IMR-90 (cell line): ENCODE results near the gene NELL1. TPM values are rescaled to one million over a fixed set of nuclear protein-coding genes. Genes with fewer than 3 reads are reported as not detected.

Source experiments
- ATAC-seq: fragments of 200-7000 bp; cut with Tn5 transposase; 2 replicates; pipeline ENCODE4 v1.9.1; 2020; ENCODE audit warnings: low read depth, mild to moderate bottlenecking, moderate library complexity
- BruUV-seq: library from RNA; stranded (reverse); fragments of 400-500 nt; replicated peaks from 2 replicates; lab custom pipeline; 2021; lab: Mats Ljungman, UMichigan
- CTCF ChIA-PET: fragments of 300-600 bp; formaldehyde crosslinking; extraction: SDS; loops from one replicate; lab custom pipeline; 2021; ENCODE audit warnings: antibody characterized with exemption; lab: Yijun Ruan, JAX
- POLR2A ChIA-PET: fragments of 300-600 bp; sonication (Branson Sonifier 250); formaldehyde crosslinking; loops from one replicate; lab custom pipeline; 2022; ENCODE audit warnings: antibody characterized with exemption; ENCODE audit not compliant: unreplicated experiment; lab: Charles Lee
- DNase-seq: peaks from one replicate; pipeline ENCODE4 v3.0.0; 2013
- H2AFZ ChIP-seq: replicated peaks from 2 replicates; pipeline ENCODE3; 2013; ENCODE audit warnings: low read length, mild to moderate bottlenecking; ENCODE audit not compliant: poor library complexity
- H2AK5ac ChIP-seq: 2 replicates; pipeline ENCODE4 v1.6.1; 2013; ENCODE audit warnings: low read depth, low read length, inconsistent platforms
- H2AK9ac ChIP-seq: replicated peaks from 2 replicates; pipeline ENCODE3; 2013; ENCODE audit warnings: mild to moderate bottlenecking, low read depth, low read length, moderate library complexity; ENCODE audit not compliant: poor library complexity
- H2BK120ac ChIP-seq: 2 replicates; pipeline ENCODE4 v1.6.1; 2013; ENCODE audit warnings: low read depth, low read length, inconsistent platforms
- H2BK15ac ChIP-seq: 3 replicates; pipeline ENCODE4 v1.6.1; 2013; ENCODE audit warnings: low read depth, low read length, inconsistent platforms
- H2BK20ac ChIP-seq: 2 replicates; pipeline ENCODE4 v1.6.1; 2013; ENCODE audit warnings: low read depth, mild to moderate bottlenecking, inconsistent platforms, low read length, moderate library complexity
- H2BK5ac ChIP-seq: 2 replicates; pipeline ENCODE4 v1.6.1; 2013; ENCODE audit warnings: mild to moderate bottlenecking, low read depth, low read length, inconsistent platforms; ENCODE audit not compliant: poor library complexity, severe bottlenecking
- H3K14ac ChIP-seq: replicated peaks from 2 replicates; pipeline ENCODE4 v1.6.1; 2013; ENCODE audit warnings: low read depth, low read length, inconsistent platforms
- H3K18ac ChIP-seq: 2 replicates; pipeline ENCODE4 v1.6.1; 2013; ENCODE audit warnings: low read depth, low read length, control low read depth
- H3K23ac ChIP-seq: 2 replicates; pipeline ENCODE4 v1.6.1; 2013; ENCODE audit warnings: low read depth, low read length, inconsistent platforms
- H3K27ac ChIP-seq: 2 replicates; pipeline ENCODE4 v1.5.1; 2013; ENCODE audit warnings: mild to moderate bottlenecking, control low read depth, low read length; ENCODE audit not compliant: insufficient read depth
- H3K27me3 ChIP-seq: 2 replicates; pipeline ENCODE4 v1.6.1; 2013; ENCODE audit warnings: low read length; ENCODE audit not compliant: control insufficient read depth, insufficient read depth
- H3K36me3 ChIP-seq: 2 replicates; pipeline ENCODE4 v1.6.1; 2013; ENCODE audit warnings: low read length, mixed read lengths; ENCODE audit not compliant: control insufficient read depth, insufficient read depth
- H3K4ac ChIP-seq: 2 replicates; pipeline ENCODE4 v1.6.1; 2013; ENCODE audit warnings: low read depth, low read length, inconsistent platforms
- H3K4me1 ChIP-seq: 2 replicates; pipeline ENCODE4 v1.6.1; 2013; ENCODE audit warnings: low read length, mixed read lengths; ENCODE audit not compliant: control insufficient read depth, insufficient read depth
- H3K4me2 ChIP-seq: 2 replicates; pipeline ENCODE4 v1.6.1; 2013; ENCODE audit warnings: low read depth, mild to moderate bottlenecking, control low read depth, low read length, moderate library complexity
- H3K4me3 ChIP-seq: 2 replicates; pipeline ENCODE4 v1.5.1; 2013; ENCODE audit warnings: low read depth, mild to moderate bottlenecking, control low read depth, low read length, moderate library complexity; ENCODE audit not compliant: insufficient read depth
- H3K56ac ChIP-seq: 2 replicates; pipeline ENCODE4 v1.6.1; 2013; ENCODE audit warnings: low read length, inconsistent platforms; ENCODE audit not compliant: insufficient read depth; ENCODE audit errors: extremely low read depth
- H3K79me1 ChIP-seq, 2 experiments: 2 replicates each; pipeline ENCODE4 v1.6.1; 2013; ENCODE audit warnings: low read length in 2 of 2, inconsistent platforms in 1 of 2, low read depth in 1 of 2
- H3K9ac ChIP-seq: 2 replicates; pipeline ENCODE4 v1.6.1; 2013; ENCODE audit warnings: low read depth, low read length, control low read depth
- H3K9me1 ChIP-seq: 2 replicates; pipeline ENCODE4 v1.6.1; 2013; ENCODE audit warnings: low read length, inconsistent platforms; ENCODE audit not compliant: insufficient read depth
- H3K9me3 ChIP-seq: 2 replicates; pipeline ENCODE4 v1.6.1; 2013; ENCODE audit warnings: low read length; ENCODE audit not compliant: control insufficient read depth, insufficient read depth
- H4K20me1 ChIP-seq: 2 replicates; pipeline ENCODE4 v1.6.1; 2013; ENCODE audit warnings: low read length, inconsistent platforms; ENCODE audit not compliant: insufficient read depth
- H4K5ac ChIP-seq: 2 replicates; pipeline ENCODE4 v1.6.1; 2013; ENCODE audit warnings: mild to moderate bottlenecking, low read depth, low read length, control low read depth
- H4K8ac ChIP-seq, 2 experiments: 2 replicates each; pipeline ENCODE4 v1.6.1; 2013; ENCODE audit warnings: low read depth in 2 of 2, low read length in 2 of 2, control low read depth in 1 of 2, inconsistent platforms in 1 of 2
- H4K91ac ChIP-seq: 2 replicates; pipeline ENCODE4 v1.6.1; 2013; ENCODE audit warnings: low read depth, low read length, inconsistent platforms; ENCODE audit not compliant: insufficient read depth
- ELK1 ChIP-seq: fragments of 150-350 bp; IDR thresholded peaks from 2 replicates; pipeline ENCODE4 v1.6.1; 2016; ENCODE audit warnings: low read depth, mild to moderate bottlenecking, low read length, moderate library complexity, borderline replicate concordance
- FOS ChIP-seq: fragments of 150-350 bp; IDR thresholded peaks from 2 replicates; pipeline ENCODE4 v1.6.1; 2016; ENCODE audit warnings: low read depth, low read length
- RCOR1 ChIP-seq: IDR thresholded peaks from 2 replicates; pipeline ENCODE4 v1.6.1; 2012; ENCODE audit warnings: mild to moderate bottlenecking, low read length, improper control_type of control experiment; ENCODE audit not compliant: insufficient replicate concordance
- WGBS, 2 experiments: methylation state at CpG; one replicate each; pipeline versions ENCODE4 v1.1.5 to v1.1.7; 2013; ENCODE audit warnings: missing lambda C conversion rate in 2 of 2; ENCODE audit not compliant: insufficient read length in 1 of 2; ENCODE audit errors: extremely low coverage in 2 of 2; 5-methylcytosine and 5-hydroxymethylcytosine counted together
- dilution Hi-C: fragments of 300-500 bp; cut with HindIII; formaldehyde crosslinking; loops from one replicate; pipeline ENCODE4 v1.14.3; 2018; ENCODE audit warnings: low sequenced_read_pairs; ENCODE audit not compliant: unreplicated experiment
- in situ Hi-C: fragments of 300-500 bp; cut with MboI; formaldehyde crosslinking; loops from 3 replicates; pipeline ENCODE4 v1.14.3; 2019; ENCODE audit warnings: low sequenced_read_pairs, inconsistent platforms, mixed read lengths
- intact Hi-C: fragments of 100-400 bp; cut with micrococcal nuclease; formaldehyde crosslinking; loops from 2 replicates; pipeline ENCODE4 v1.10.0; 2022
- polyA plus RNA-seq, 3 experiments: library from polyadenylated mRNA; depleted of rRNA; stranded (reverse); fragments of >200 nt; gene quantifications; 2 replicates each; pipeline ENCODE4 v1.2.3, GENCODE V29; 2012; ENCODE audit warnings: low replicate concordance in 1 of 3
- total RNA-seq: library from RNA; depleted of rRNA; stranded (reverse); fragments of >200 nt; gene quantifications from 2 replicates; pipeline ENCODE4 v1.2.3, GENCODE V29; 2012
- TF ChIP-seq, protein P1 (sequence below): conservative IDR thresholded peaks from 2 replicates; pipeline ENCODE4 v1.5.1; 2012; ENCODE audit warnings: mild to moderate bottlenecking, low read depth, low read length, improper control_type of control experiment

The NELL1 gene
- total and polyA plus RNA-seq, 2 of the 4 experiments (the other 2 are of a cell fraction), result not detected

DNA sequence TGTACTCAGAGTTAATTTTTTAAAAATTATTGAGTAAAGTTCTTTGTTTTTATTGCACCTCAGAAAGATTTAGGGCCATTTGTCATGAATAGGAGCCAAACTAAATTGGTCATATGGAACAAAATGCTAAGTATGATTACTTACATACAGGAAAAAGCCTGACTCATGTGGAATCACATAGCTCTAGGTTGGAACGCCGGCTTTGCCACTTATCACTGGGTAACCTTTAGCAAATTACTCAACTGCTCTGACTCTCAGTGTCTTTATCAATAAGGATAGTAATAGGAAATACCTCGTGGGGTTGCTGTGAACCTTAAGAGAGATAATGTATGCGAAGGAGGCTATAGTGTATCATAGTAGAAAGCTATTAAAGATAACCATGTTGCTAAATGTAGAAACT lies 638.5 kb downstream of the NELL1 start:
- Histone ChIP-seq H2AK5ac (no peak overlapping the region), H4K8ac (no peak overlapping the region), H3K9me3 (no peaks in the 10 kb centered on the region), H3K4me1 (no peaks in the 10 kb centered on the region), H4K91ac (no peak overlapping the region), H3K4ac (no peak overlapping the region), H3K56ac (no peak overlapping the region), H3K9me1 (no peaks in the 10 kb centered on the region), H2AK9ac (no peak overlapping the region), H2BK120ac (no peak overlapping the region), H3K79me1 (no peaks in the 10 kb centered on the region), H3K4me3 (no peak overlapping the region), H2BK5ac (no peak overlapping the region), H3K27me3 (no peaks in the 10 kb centered on the region), H4K5ac (no peak overlapping the region), H3K9ac (no peak overlapping the region), H4K20me1 (no peaks in the 10 kb centered on the region), H3K27ac (no peak overlapping the region), H3K4me2 (no peak overlapping the region), H3K14ac (no peak overlapping the region), H3K23ac (no peak overlapping the region), H3K36me3 (no peaks in the 10 kb centered on the region), H2BK15ac (no peak overlapping the region), H2BK20ac (no peak overlapping the region), H2AFZ (no peak overlapping the region), H3K18ac (no peak overlapping the region)
- dilution Hi-C loops, result no loop called here
- BruUV-seq, result no TSS peak
- in situ Hi-C loops, result no loop called here
- ChIA-PET CTCF (no interaction called here), POLR2A (no interaction called here)
- DNase-seq, result no peak
- no CpG with 5 or more reads among the region's 4 CpGs for WGBS, 2 experiments
- ATAC-seq, result no peak
- intact Hi-C loops, result no loop called here
- TF ChIP-seq RCOR1, result no peak
- no peak for TF ChIP-seq FOS
- TF ChIP-seq, protein P1, sequence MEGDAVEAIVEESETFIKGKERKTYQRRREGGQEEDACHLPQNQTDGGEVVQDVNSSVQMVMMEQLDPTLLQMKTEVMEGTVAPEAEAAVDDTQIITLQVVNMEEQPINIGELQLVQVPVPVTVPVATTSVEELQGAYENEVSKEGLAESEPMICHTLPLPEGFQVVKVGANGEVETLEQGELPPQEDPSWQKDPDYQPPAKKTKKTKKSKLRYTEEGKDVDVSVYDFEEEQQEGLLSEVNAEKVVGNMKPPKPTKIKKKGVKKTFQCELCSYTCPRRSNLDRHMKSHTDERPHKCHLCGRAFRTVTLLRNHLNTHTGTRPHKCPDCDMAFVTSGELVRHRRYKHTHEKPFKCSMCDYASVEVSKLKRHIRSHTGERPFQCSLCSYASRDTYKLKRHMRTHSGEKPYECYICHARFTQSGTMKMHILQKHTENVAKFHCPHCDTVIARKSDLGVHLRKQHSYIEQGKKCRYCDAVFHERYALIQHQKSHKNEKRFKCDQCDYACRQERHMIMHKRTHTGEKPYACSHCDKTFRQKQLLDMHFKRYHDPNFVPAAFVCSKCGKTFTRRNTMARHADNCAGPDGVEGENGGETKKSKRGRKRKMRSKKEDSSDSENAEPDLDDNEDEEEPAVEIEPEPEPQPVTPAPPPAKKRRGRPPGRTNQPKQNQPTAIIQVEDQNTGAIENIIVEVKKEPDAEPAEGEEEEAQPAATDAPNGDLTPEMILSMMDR, result no peak
- no peak for TF ChIP-seq ELK1
